ENCODE results near the gene CAMK4.

- TF ChIP-seq, protein P1, sequence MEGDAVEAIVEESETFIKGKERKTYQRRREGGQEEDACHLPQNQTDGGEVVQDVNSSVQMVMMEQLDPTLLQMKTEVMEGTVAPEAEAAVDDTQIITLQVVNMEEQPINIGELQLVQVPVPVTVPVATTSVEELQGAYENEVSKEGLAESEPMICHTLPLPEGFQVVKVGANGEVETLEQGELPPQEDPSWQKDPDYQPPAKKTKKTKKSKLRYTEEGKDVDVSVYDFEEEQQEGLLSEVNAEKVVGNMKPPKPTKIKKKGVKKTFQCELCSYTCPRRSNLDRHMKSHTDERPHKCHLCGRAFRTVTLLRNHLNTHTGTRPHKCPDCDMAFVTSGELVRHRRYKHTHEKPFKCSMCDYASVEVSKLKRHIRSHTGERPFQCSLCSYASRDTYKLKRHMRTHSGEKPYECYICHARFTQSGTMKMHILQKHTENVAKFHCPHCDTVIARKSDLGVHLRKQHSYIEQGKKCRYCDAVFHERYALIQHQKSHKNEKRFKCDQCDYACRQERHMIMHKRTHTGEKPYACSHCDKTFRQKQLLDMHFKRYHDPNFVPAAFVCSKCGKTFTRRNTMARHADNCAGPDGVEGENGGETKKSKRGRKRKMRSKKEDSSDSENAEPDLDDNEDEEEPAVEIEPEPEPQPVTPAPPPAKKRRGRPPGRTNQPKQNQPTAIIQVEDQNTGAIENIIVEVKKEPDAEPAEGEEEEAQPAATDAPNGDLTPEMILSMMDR (IDR thresholded peaks at IDR 0.05) = no peak
- TF ChIP-seq POLR2A (IDR thresholded peaks at IDR 0.05) = no peak
Measured at GRCh38 chr5:111488353-111488752, 264.2 kb downstream of the CAMK4 start.

All from uterus (tissue), 2 donors.